NT2/D1 (cell line): ENCODE data around the gene CCAR1.

Experiments
- DNase-seq: peaks from one replicate; pipeline ENCODE4 v3.0.0-alpha.2; 2011; ENCODE audit warnings: low read depth, low spot score
- H3K27me3 ChIP-seq: 2 replicates; pipeline ENCODE4 v1.6.0; 2011; ENCODE audit warnings: mild to moderate bottlenecking; ENCODE audit not compliant: insufficient read length, insufficient read depth
- H3K36me3 ChIP-seq: 2 replicates; pipeline ENCODE4 v1.6.1; 2011; ENCODE audit warnings: mild to moderate bottlenecking, low read length, mixed read lengths; ENCODE audit not compliant: insufficient read depth, insufficient read length
- H3K4me1 ChIP-seq: 2 replicates; pipeline ENCODE4 v1.5.1; 2011; ENCODE audit not compliant: insufficient read depth, insufficient read length
- H3K4me3 ChIP-seq: 2 replicates; pipeline ENCODE4 v1.5.1; 2011; ENCODE audit warnings: low read depth; ENCODE audit not compliant: insufficient read length
- H3K9ac ChIP-seq: 2 replicates; pipeline ENCODE4 v1.6.0; 2011; ENCODE audit warnings: low read depth; ENCODE audit not compliant: insufficient read length
- H3K9me3 ChIP-seq: 2 replicates; pipeline ENCODE4 v1.5.1; 2011; ENCODE audit warnings: mild to moderate bottlenecking, low read length; ENCODE audit not compliant: insufficient read depth
- SUZ12 ChIP-seq: IDR thresholded peaks from 2 replicates; pipeline ENCODE4 v1.6.1; 2011; ENCODE audit not compliant: insufficient read length, insufficient read depth; ENCODE audit errors: extremely low read depth
- YY1 ChIP-seq: IDR thresholded peaks from 2 replicates; pipeline ENCODE4 v1.6.1; 2011; ENCODE audit not compliant: insufficient read length, insufficient read depth
- ZNF274 ChIP-seq: IDR thresholded peaks from 2 replicates; pipeline ENCODE4 v1.6.1; 2011; ENCODE audit warnings: mild to moderate bottlenecking, low read depth, low read length

Gene CCAR1

GRCh38 chr10:68784476-68784875 lies 63.4 kb downstream of the CCAR1 start:
- no peaks in the 10 kb centered on the region for H3K27me3 ChIP-seq
- no peaks in the 10 kb centered on the region for H3K4me1 ChIP-seq
- no peak overlapping the region for H3K4me3 ChIP-seq
- no peak for TF ChIP-seq YY1
- no peak for TF ChIP-seq SUZ12
- TF ChIP-seq ZNF274, result no peak
- H3K9me3 ChIP-seq, result no peaks in the 10 kb centered on the region
- peaks cover 68% of the 10 kb centered on the region for H3K36me3 ChIP-seq
- DNase-seq, result no peak
- no peak overlapping the region for H3K9ac ChIP-seq

DNA sequence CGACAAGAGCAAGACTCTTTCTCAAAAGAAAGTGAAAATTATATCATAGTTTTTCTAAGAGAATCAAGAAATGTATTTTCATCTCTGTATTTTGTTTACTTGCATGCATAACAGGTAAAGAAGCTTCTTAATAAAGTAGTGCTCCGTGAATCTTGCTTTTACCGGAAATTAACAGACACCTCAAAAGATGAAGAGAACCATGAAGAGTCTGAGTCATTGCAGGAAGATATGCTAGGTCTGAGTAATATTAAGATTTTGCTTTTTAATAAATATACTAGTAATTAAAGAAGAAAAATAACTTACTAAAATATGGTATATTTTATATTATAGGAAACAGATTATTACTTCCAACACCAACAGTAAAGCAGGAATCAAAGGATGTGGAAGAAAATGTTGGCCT lies 66.8 kb downstream of the CCAR1 start:
- TF ChIP-seq YY1, result no peak
- no peak for TF ChIP-seq ZNF274
- no peak for TF ChIP-seq SUZ12
- Histone ChIP-seq H3K9ac (no peak overlapping the region), H3K27me3 (no peaks in the 10 kb centered on the region), H3K36me3 (peaks cover 68% of the 10 kb centered on the region), H3K9me3 (no peaks in the 10 kb centered on the region), H3K4me3 (no peak overlapping the region), H3K4me1 (no peaks in the 10 kb centered on the region)
- no peak for DNase-seq

GRCh38 chr10:68790476-68790875 lies 69.4 kb downstream of the CCAR1 start:
- no peak overlapping the region for H3K9ac ChIP-seq
- no peaks in the 10 kb centered on the region for H3K4me1 ChIP-seq
- H3K4me3 ChIP-seq, result no peak overlapping the region
- TF ChIP-seq ZNF274, result no peak
- no peak for TF ChIP-seq YY1
- no peak for TF ChIP-seq SUZ12
- peaks cover 72% of the 10 kb centered on the region for H3K36me3 ChIP-seq
- H3K27me3 ChIP-seq, result no peaks in the 10 kb centered on the region
- no peaks in the 10 kb centered on the region for H3K9me3 ChIP-seq
- DNase-seq, result no peak

DNA sequence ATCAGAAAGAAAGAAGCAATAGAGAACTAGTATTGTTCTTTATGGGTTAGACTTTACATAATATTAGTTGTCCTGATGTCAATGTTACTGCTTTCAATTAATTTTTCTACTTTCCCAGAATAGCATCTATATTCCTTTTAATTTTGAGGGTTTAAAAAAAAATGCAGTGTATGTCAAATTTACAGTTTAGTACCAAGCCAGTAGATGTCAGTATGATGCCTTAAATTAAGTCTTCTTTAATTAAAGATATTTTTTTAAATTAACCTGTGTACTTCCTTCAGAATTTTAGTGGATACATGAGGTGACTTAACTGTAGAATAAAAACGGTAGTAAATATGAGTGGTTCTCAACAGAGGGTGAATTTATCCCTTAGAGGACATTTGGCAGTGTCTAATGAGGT lies 71.1 kb downstream of the CCAR1 start:
- TF ChIP-seq YY1 (no peak), SUZ12 (no peak), ZNF274 (no peak)

GRCh38 chr10:68795886-68796532 lies 75.0 kb downstream of the CCAR1 start:
- no peaks in the 10 kb centered on the region for H3K9me3 ChIP-seq
- H3K9ac ChIP-seq, result no peak overlapping the region
- H3K36me3 ChIP-seq, result peaks cover 50% of the 10 kb centered on the region
- TF ChIP-seq ZNF274 (no peak), SUZ12 (no peak), YY1 (no peak)
- no peak for DNase-seq
- no peaks in the 10 kb centered on the region for H3K4me1 ChIP-seq
- H3K4me3 ChIP-seq, result no peak overlapping the region
- H3K27me3 ChIP-seq, result no peaks in the 10 kb centered on the region

More for the DNA sequence above, 71.1 kb downstream of the CCAR1 start:
- Histone ChIP-seq H3K4me3 (no peak overlapping the region), H3K4me1 (no peaks in the 10 kb centered on the region), H3K9ac (no peak overlapping the region), H3K36me3 (peaks cover 72% of the 10 kb centered on the region), H3K9me3 (no peaks in the 10 kb centered on the region), H3K27me3 (no peaks in the 10 kb centered on the region)
- no peak for DNase-seq

DNA sequence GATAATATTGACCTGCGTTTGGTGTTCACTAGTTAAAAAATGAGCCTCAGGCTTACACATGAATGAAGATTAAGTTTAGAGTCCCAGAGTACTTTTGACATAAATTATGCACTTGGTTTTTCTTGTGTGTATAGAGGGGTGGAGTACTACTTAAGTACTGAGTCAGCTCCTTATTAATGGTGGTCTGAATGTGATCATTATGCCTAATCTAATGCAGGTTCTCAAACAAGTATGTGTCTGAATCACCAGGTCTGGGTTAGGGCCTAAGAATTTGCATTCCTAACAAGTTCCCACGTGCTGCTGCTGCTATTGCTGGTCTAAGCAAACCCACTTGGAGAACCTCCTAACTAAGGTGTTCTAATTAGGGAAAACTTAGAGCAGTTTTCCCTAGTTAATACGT lies 75.6 kb downstream of the CCAR1 start:
- peaks cover 44% of the 10 kb centered on the region for H3K36me3 ChIP-seq
- no peak overlapping the region for H3K9ac ChIP-seq
- no peaks in the 10 kb centered on the region for H3K4me1 ChIP-seq
- no peak overlapping the region for H3K4me3 ChIP-seq
- no peak for TF ChIP-seq SUZ12
- no peak for TF ChIP-seq YY1
- no peak for TF ChIP-seq ZNF274
- DNase-seq, result no peak
- no peaks in the 10 kb centered on the region for H3K9me3 ChIP-seq
- no peaks in the 10 kb centered on the region for H3K27me3 ChIP-seq

GRCh38 chr10:68800211-68800610 lies 79.2 kb downstream of the CCAR1 start:
- no peaks in the 10 kb centered on the region for H3K4me1 ChIP-seq
- peaks cover 17% of the 10 kb centered on the region for H3K36me3 ChIP-seq
- H3K9me3 ChIP-seq, result no peaks in the 10 kb centered on the region
- no peak overlapping the region for H3K9ac ChIP-seq
- DNase-seq, result no peak
- no peak overlapping the region for H3K4me3 ChIP-seq
- TF ChIP-seq YY1 (no peak), ZNF274 (no peak), SUZ12 (no peak)
- H3K27me3 ChIP-seq, result no peaks in the 10 kb centered on the region
